Measurements from ENCODE around the gene SPAG4.

DNA sequence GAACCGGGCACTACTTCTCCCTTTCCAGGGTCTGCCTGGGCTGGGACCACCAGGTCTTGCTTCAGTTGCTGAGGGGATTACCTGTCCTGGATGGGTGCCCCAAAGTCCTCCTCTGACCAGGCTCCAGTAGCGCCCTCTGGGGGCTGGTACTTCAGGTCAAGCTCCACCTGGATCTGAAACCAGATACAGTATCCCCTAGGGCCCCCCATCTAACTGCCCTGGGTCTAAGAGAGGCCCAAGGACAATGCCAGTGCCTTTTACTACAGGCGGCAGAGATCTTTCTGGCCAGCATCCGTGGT, 11.2 kb upstream of the SPAG4 start:
- TF ChIP-seq, protein P1, sequence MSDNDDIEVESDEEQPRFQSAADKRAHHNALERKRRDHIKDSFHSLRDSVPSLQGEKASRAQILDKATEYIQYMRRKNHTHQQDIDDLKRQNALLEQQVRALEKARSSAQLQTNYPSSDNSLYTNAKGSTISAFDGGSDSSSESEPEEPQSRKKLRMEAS (IDR thresholded peaks at IDR 0.05), result no peak
- TF ChIP-seq YY1 (IDR thresholded peaks at IDR 0.05; ENCODE audit: low read depth) (no peak), FOXM1 (IDR thresholded peaks at IDR 0.05; ENCODE audit: borderline replicate concordance, low read depth) (no peak), RAD21 (IDR thresholded peaks at IDR 0.05; ENCODE audit: low read depth) (peak; percentile 53), EP300 (IDR thresholded peaks at IDR 0.05; ENCODE audit: borderline replicate concordance) (no peak), CREB1 (IDR thresholded peaks at IDR 0.05; ENCODE audit: low read depth) (no peak), REST (IDR thresholded peaks at IDR 0.05; ENCODE audit: low read depth) (no peak), TAF1 (IDR thresholded peaks at IDR 0.05; ENCODE audit: low read depth) (no peak), CEBPB (IDR thresholded peaks at IDR 0.05) (no peak), TCF12 (IDR thresholded peaks at IDR 0.05; ENCODE audit: low read depth) (no peak), ZBTB7A (IDR thresholded peaks at IDR 0.05; ENCODE audit: low read depth) (no peak), TEAD4 (IDR thresholded peaks at IDR 0.05) (no peak), EGR1 (IDR thresholded peaks at IDR 0.05) (no peak)

Measured in Ishikawa (cell line).